GM19023 (cell line): ENCODE data around the gene ZSWIM7.
"Not testable (repeated sequence)": the region's sequence is repeated elsewhere in the genome, so short reads cannot be mapped to it uniquely, and the experiment has no call there.

Experiments
- ATAC-seq: cut with Tn5 transposase; IDR thresholded peaks from one replicate; pipeline ENCODE4 v1.9.1; 2021; ENCODE audit warnings: mild to moderate bottlenecking, moderate library complexity; ENCODE audit not compliant: unreplicated experiment

Gene ZSWIM7

GRCh38 chr17:15958484-15958854 lies 41.0 kb downstream of the ZSWIM7 start:
- ATAC-seq = no peak

- ATAC-seq = no peak
These were observed 41.7 kb downstream of the ZSWIM7 start for GRCh38 chr17:15957608-15958307.

- no peak for ATAC-seq
These were observed 42.3 kb downstream of the ZSWIM7 start for GRCh38 chr17:15957206-15957605.

- no peak for ATAC-seq
These were observed 43.5 kb downstream of the ZSWIM7 start for GRCh38 chr17:15955793-15956541.

- no peak for ATAC-seq
These were observed 45.3 kb downstream of the ZSWIM7 start for GRCh38 chr17:15954222-15954621.

GRCh38 chr17:15952916-15953790 lies 46.4 kb downstream of the ZSWIM7 start:
- ATAC-seq = no peak

GRCh38 chr17:15952048-15952532 lies 47.4 kb downstream of the ZSWIM7 start:
- no peak for ATAC-seq

GRCh38 chr17:15951368-15952047 lies 48.0 kb downstream of the ZSWIM7 start:
- no peak for ATAC-seq

GRCh38 chr17:15947976-15948752 lies 51.3 kb downstream of the ZSWIM7 start:
- no peak for ATAC-seq

GRCh38 chr17:15947271-15947670 lies 52.2 kb downstream of the ZSWIM7 start:
- no peak for ATAC-seq

- ATAC-seq = no peak
These were observed 52.8 kb downstream of the ZSWIM7 start for GRCh38 chr17:15946611-15947120.

- ATAC-seq = no peak
These were observed 53.8 kb downstream of the ZSWIM7 start for GRCh38 chr17:15945527-15946191.

- ATAC-seq = no peak
These were observed 54.6 kb downstream of the ZSWIM7 start, which contains the start of gene ADORA2B for GRCh38 chr17:15944759-15945526. ADORA2B (plus strand) TSS chr17:15945130; CDS start chr17:15945249, 119 bp downstream.

- ATAC-seq = no peak
These were observed 55.3 kb downstream of the ZSWIM7 start for GRCh38 chr17:15943971-15944758.

GRCh38 chr17:15942207-15942833 lies 57.2 kb downstream of the ZSWIM7 start:
- ATAC-seq = no peak

GRCh38 chr17:15941781-15942180 lies 57.7 kb downstream of the ZSWIM7 start:
- ATAC-seq = no peak

GRCh38 chr17:15936481-15936880 lies 63.0 kb downstream of the ZSWIM7 start:
- ATAC-seq = not testable (repeated sequence)
